NCI-H2196 treated with DMSO at 0.1 percent for 48 hours (cell line): ENCODE measurements around the gene SAPCD1.
"Not testable (repeated sequence)": the region's sequence is repeated elsewhere in the genome, so short reads cannot be mapped to it uniquely, and the experiment has no call there.

Source experiments
- DNase-seq: peaks from one replicate; lab custom pipeline; 2025; ENCODE audit not compliant: unreplicated experiment; lab: John Stamatoyannopoulos, UW

The SAPCD1 gene

GRCh38 chr6:31796993-31797385 lies 34.5 kb downstream of the SAPCD1 start:
- DNase-seq, result no peak

GRCh38 chr6:31797588-31797987 lies 35.1 kb downstream of the SAPCD1 start:
- DNase-seq, result no peak

- DNase-seq, result no peak
Observed at GRCh38 chr6:31799781-31800180, 37.3 kb downstream of the SAPCD1 start.

- not testable (repeated sequence) for DNase-seq
Observed at GRCh38 chr6:31801031-31801927, 38.8 kb downstream of the SAPCD1 start.

GRCh38 chr6:31805939-31806469 lies 43.5 kb downstream of the SAPCD1 start:
- no peak for DNase-seq

- peak; percentile 94 for DNase-seq
Observed at GRCh38 chr6:31806470-31807272, 44.2 kb downstream of the SAPCD1 start, which contains the start of gene LSM2. Gene LSM2, minus strand, starts transcription at chr6:31806966. Its CDS starts 209 bp downstream, at chr6:31806757.

- DNase-seq, result not testable (repeated sequence)
Observed at GRCh38 chr6:31808599-31808998, 46.1 kb downstream of the SAPCD1 start.

GRCh38 chr6:31811645-31812044 lies 49.2 kb downstream of the SAPCD1 start:
- DNase-seq, result no peak

- DNase-seq, result no peak
Observed at GRCh38 chr6:31813465-31813849, 51.0 kb downstream of the SAPCD1 start.
